GM21381 (cell line): ENCODE results near the gene KAT7.
"Not testable (repeated sequence)": the region's sequence is repeated elsewhere in the genome, so short reads cannot be mapped to it uniquely, and the experiment has no call there.

Experiments
- ATAC-seq: cut with Tn5 transposase; IDR thresholded peaks from one replicate; pipeline ENCODE4 v1.9.1; 2021; ENCODE audit warnings: mild to moderate bottlenecking, moderate library complexity; ENCODE audit not compliant: unreplicated experiment

KAT7 gene

GRCh38 chr17:49798182-49798581, 9.7 kb downstream of the KAT7 start:
- no peak for ATAC-seq

GRCh38 chr17:49798738-49799137, 10.3 kb downstream of the KAT7 start:
- no peak for ATAC-seq

GRCh38 chr17:49809056-49809455, 20.6 kb downstream of the KAT7 start:
- no peak for ATAC-seq

GRCh38 chr17:49814781-49815529, 26.5 kb downstream of the KAT7 start:
- ATAC-seq, result no peak

- ATAC-seq, result no peak
These were observed 27.3 kb downstream of the KAT7 start for GRCh38 chr17:49815761-49816281.

- no peak for ATAC-seq
These were observed 29.5 kb downstream of the KAT7 start for GRCh38 chr17:49817993-49818392.

GRCh38 chr17:49819138-49819537, 30.7 kb downstream of the KAT7 start:
- no peak for ATAC-seq

- ATAC-seq, result no peak
These were observed 31.2 kb downstream of the KAT7 start for GRCh38 chr17:49819651-49820050.

- no peak for ATAC-seq
These were observed 32.3 kb downstream of the KAT7 start for GRCh38 chr17:49820773-49821172.

- no peak for ATAC-seq
These were observed 33.0 kb downstream of the KAT7 start for GRCh38 chr17:49821466-49821865.

GRCh38 chr17:49821916-49822315, 33.4 kb downstream of the KAT7 start:
- no peak for ATAC-seq

- ATAC-seq, result no peak
These were observed 34.3 kb downstream of the KAT7 start for GRCh38 chr17:49822829-49823228.

GRCh38 chr17:49823614-49824013, 35.1 kb downstream of the KAT7 start:
- ATAC-seq, result no peak

- ATAC-seq, result no peak
These were observed 37.2 kb downstream of the KAT7 start for GRCh38 chr17:49825645-49826044.

- not testable (repeated sequence) for ATAC-seq
These were observed 39.8 kb downstream of the KAT7 start for GRCh38 chr17:49828325-49828724.

GRCh38 chr17:49829026-49829425, 40.5 kb downstream of the KAT7 start:
- ATAC-seq, result no peak

GRCh38 chr17:49830605-49831004, 42.1 kb downstream of the KAT7 start:
- ATAC-seq, result no peak

GRCh38 chr17:49832840-49833599, 44.5 kb downstream of the KAT7 start:
- ATAC-seq, result no peak

GRCh38 chr17:49834118-49834743, 45.8 kb downstream of the KAT7 start:
- no peak for ATAC-seq

- no peak for ATAC-seq
These were observed 47.0 kb downstream of the KAT7 start for GRCh38 chr17:49835472-49835871.
